HEK293 (cell line): Measurements from ENCODE around the gene OSBPL1A.

ENCODE experiments used
- CTCF ChIA-PET: fragments of 350-600 bp; formaldehyde crosslinking; extraction: SDS; loops from one replicate; lab custom pipeline; 2021; ENCODE audit warnings: antibody characterized with exemption; lab: Yijun Ruan, JAX
- POLR2A ChIA-PET: fragments of 300-600 bp; formaldehyde crosslinking; extraction: SDS; loops from one replicate; lab custom pipeline; 2020; ENCODE audit warnings: antibody characterized with exemption, inconsistent platforms; lab: Yijun Ruan, JAX
- H3K27ac ChIP-seq: fragments of 200-500 bp; sonication (Bioruptor generic); 2 replicates; pipeline ENCODE4 v1.5.1; 2014; ENCODE audit warnings: low read depth, low read length, control low read depth, inconsistent platforms; ENCODE audit errors: extremely low read depth
- H3K36me3 ChIP-seq, 2 experiments: fragments of 200-500 bp in 1 of 2; sonication (Bioruptor generic) in 1 of 2; 1 replicate in 1 of 2; 2 replicates in 1 of 2; pipeline ENCODE4 v1.5.1; 2014 to 2017; ENCODE audit warnings: inconsistent platforms in 2 of 2, low read length in 2 of 2; ENCODE audit not compliant: control insufficient read depth in 2 of 2, insufficient read depth in 1 of 2
- H3K4me1 ChIP-seq: fragments of 200-500 bp; sonication (Bioruptor generic); 2 replicates; pipeline ENCODE4 v1.5.1; 2014; ENCODE audit warnings: mild to moderate bottlenecking, low read length, inconsistent platforms; ENCODE audit not compliant: control insufficient read depth, insufficient read depth
- H3K4me3 ChIP-seq: 2 replicates; pipeline ENCODE4 v1.5.1; 2011; ENCODE audit warnings: low read depth, mild to moderate bottlenecking, control low read depth, low read length, moderate library complexity
- H3K9me3 ChIP-seq: fragments of 200-500 bp; sonication (Bioruptor generic); 2 replicates; pipeline ENCODE4 v1.5.1; 2014; ENCODE audit warnings: low read depth, low read length, inconsistent platforms; ENCODE audit not compliant: control insufficient read depth, insufficient read depth
- HOXA7 ChIP-seq: sonication (generic); formaldehyde crosslinking; IDR thresholded peaks from 2 replicates; pipeline ENCODE4 v1.8.1; 2022; ENCODE audit warnings: missing genetic modification reagents, borderline replicate concordance
- KLF1 ChIP-seq: fragments of 450-650 bp; formaldehyde crosslinking; IDR thresholded peaks from 2 replicates; pipeline ENCODE4 v1.5.1; 2016; ENCODE audit warnings: missing biosample characterization, missing genetic modification characterization
- KLF17 ChIP-seq: fragments of 450-650 bp; formaldehyde crosslinking; IDR thresholded peaks from 2 replicates; pipeline ENCODE4 v1.5.1; 2016; ENCODE audit warnings: missing biosample characterization, missing genetic modification characterization
- OSR2 ChIP-seq: fragments of 450-650 bp; formaldehyde crosslinking; IDR thresholded peaks from 2 replicates; pipeline ENCODE4 v1.5.1; 2016; ENCODE audit warnings: missing biosample characterization, missing genetic modification characterization
- PRDM6 ChIP-seq: fragments of 450-650 bp; formaldehyde crosslinking; IDR thresholded peaks from 2 replicates; pipeline ENCODE4 v1.5.1; 2017; ENCODE audit warnings: missing biosample characterization, missing genetic modification characterization
- RBAK ChIP-seq: fragments of 450-650 bp; formaldehyde crosslinking; IDR thresholded peaks from 2 replicates; pipeline ENCODE4 v1.5.1; 2016; ENCODE audit warnings: missing biosample characterization, missing genetic modification characterization
- REPIN1 ChIP-seq: fragments of 450-650 bp; formaldehyde crosslinking; IDR thresholded peaks from 2 replicates; pipeline ENCODE4 v1.5.1; 2017; ENCODE audit warnings: missing biosample characterization, missing genetic modification characterization, low read depth
- ZBTB17 ChIP-seq: fragments of 450-650 bp; formaldehyde crosslinking; IDR thresholded peaks from 2 replicates; pipeline ENCODE4 v1.5.1; 2016; ENCODE audit warnings: missing biosample characterization, missing genetic modification characterization
- ZBTB21 ChIP-seq: fragments of 450-650 bp; formaldehyde crosslinking; IDR thresholded peaks from 2 replicates; pipeline ENCODE4 v1.5.1; 2017; ENCODE audit warnings: missing biosample characterization, missing genetic modification characterization
- ZBTB26 ChIP-seq: fragments of 450-650 bp; formaldehyde crosslinking; optimal IDR thresholded peaks from 2 replicates; pipeline ENCODE3; 2016; ENCODE audit warnings: missing biosample characterization, mild to moderate bottlenecking, missing genetic modification characterization
- ZBTB49 ChIP-seq: fragments of 450-650 bp; formaldehyde crosslinking; IDR thresholded peaks from 2 replicates; pipeline ENCODE4 v1.5.1; 2016; ENCODE audit warnings: missing biosample characterization, missing genetic modification characterization, low read depth
- ZBTB6 ChIP-seq: fragments of 450-650 bp; formaldehyde crosslinking; IDR thresholded peaks from 2 replicates; pipeline ENCODE4 v1.5.1; 2017; ENCODE audit warnings: missing biosample characterization, missing genetic modification characterization
- ZNF148 ChIP-seq: fragments of 450-650 bp; formaldehyde crosslinking; IDR thresholded peaks from 2 replicates; pipeline ENCODE4 v1.5.0; 2017; ENCODE audit warnings: missing biosample characterization, missing genetic modification characterization, borderline replicate concordance
- ZNF155 ChIP-seq: fragments of 450-650 bp; formaldehyde crosslinking; IDR thresholded peaks from 2 replicates; pipeline ENCODE4 v1.5.1; 2016; ENCODE audit warnings: missing biosample characterization, missing genetic modification characterization
- ZNF221 ChIP-seq: fragments of 450-650 bp; formaldehyde crosslinking; IDR thresholded peaks from 2 replicates; pipeline ENCODE4 v1.5.1; 2017; ENCODE audit warnings: missing biosample characterization, missing genetic modification characterization, borderline replicate concordance
- ZNF223 ChIP-seq: fragments of 450-650 bp; formaldehyde crosslinking; IDR thresholded peaks from 2 replicates; pipeline ENCODE4 v1.5.1; 2016; ENCODE audit warnings: missing biosample characterization, missing genetic modification characterization
- ZNF266 ChIP-seq: fragments of 450-650 bp; formaldehyde crosslinking; IDR thresholded peaks from 2 replicates; pipeline ENCODE4 v1.5.1; 2016; ENCODE audit warnings: missing biosample characterization, missing genetic modification characterization, low read depth
- ZNF350 ChIP-seq: fragments of 450-650 bp; formaldehyde crosslinking; IDR thresholded peaks from 2 replicates; pipeline ENCODE4 v1.5.0; 2017; ENCODE audit warnings: missing biosample characterization, mild to moderate bottlenecking, missing genetic modification characterization
- ZNF391 ChIP-seq: fragments of 450-650 bp; formaldehyde crosslinking; IDR thresholded peaks from 2 replicates; pipeline ENCODE4 v1.5.1; 2016; ENCODE audit warnings: low read depth, missing biosample characterization, missing genetic modification characterization, borderline replicate concordance
- ZNF48 ChIP-seq: fragments of 450-650 bp; formaldehyde crosslinking; IDR thresholded peaks from 2 replicates; pipeline ENCODE4 v1.5.1; 2016; ENCODE audit warnings: missing biosample characterization, missing genetic modification characterization
- ZNF530 ChIP-seq: fragments of 450-650 bp; formaldehyde crosslinking; IDR thresholded peaks from 2 replicates; pipeline ENCODE4 v1.5.1; 2016; ENCODE audit warnings: low read depth, missing biosample characterization, missing genetic modification characterization
- ZNF548 ChIP-seq: fragments of 450-650 bp; formaldehyde crosslinking; IDR thresholded peaks from 2 replicates; pipeline ENCODE4 v1.5.1; 2016; ENCODE audit warnings: missing biosample characterization, missing genetic modification characterization
- ZNF596 ChIP-seq: fragments of 450-650 bp; IDR thresholded peaks from 2 replicates; pipeline ENCODE4 v1.5.0; 2018; ENCODE audit warnings: missing biosample characterization, mild to moderate bottlenecking, missing genetic modification characterization, moderate library complexity
- ZNF701 ChIP-seq: fragments of 450-650 bp; formaldehyde crosslinking; IDR thresholded peaks from 2 replicates; pipeline ENCODE4 v1.5.1; 2016; ENCODE audit warnings: missing biosample characterization, missing genetic modification characterization
- ZNF707 ChIP-seq: fragments of 450-650 bp; formaldehyde crosslinking; IDR thresholded peaks from 2 replicates; pipeline ENCODE4 v1.5.1; 2016; ENCODE audit warnings: missing biosample characterization, missing genetic modification characterization
- ZXDB ChIP-seq: fragments of 450-650 bp; formaldehyde crosslinking; IDR thresholded peaks from 2 replicates; pipeline ENCODE4 v1.5.1; 2016; ENCODE audit warnings: missing biosample characterization, missing genetic modification characterization

Gene OSBPL1A

GRCh38 chr18:24190590-24190989, 207.0 kb downstream of the OSBPL1A start:
- TF ChIP-seq OSR2 (tag by site-specific recombination) (no peak), KLF1 (no peak), ZBTB26 (tag by site-specific recombination) (no peak), ZBTB6 (tag by site-specific recombination) (no peak), HOXA7 (no peak), ZNF223 (tag by site-specific recombination) (no peak), ZNF530 (tag by site-specific recombination) (no peak), ZNF221 (tag by site-specific recombination) (no peak), ZNF48 (no peak), ZBTB17 (tag by site-specific recombination) (no peak), ZNF266 (tag by site-specific recombination) (no peak), ZBTB49 (tag by site-specific recombination) (no peak), ZBTB21 (tag by site-specific recombination) (no peak), REPIN1 (no peak), ZNF391 (no peak), ZNF350 (tag by site-specific recombination) (no peak), ZNF548 (tag by site-specific recombination) (no peak), ZNF701 (no peak), RBAK (tag by site-specific recombination) (no peak)
- Histone ChIP-seq H3K4me1 (peaks cover 10% of the 10 kb centered on the region; the same call in 1 of the 2 replicates), H3K9me3 (no peaks in the 10 kb centered on the region), H3K36me3 (no peaks in the 10 kb centered on the region), H3K4me3 (no peak overlapping the region), H3K27ac (no peak overlapping the region)
- CTCF ChIA-PET, result interaction anchor here (0.7 to 8.6 kb wide), 4 partner anchors 8 to 298 kb away, joined by 4 to 102 read pairs (median 4); no protein-coding TSS in a partner anchor
- POLR2A ChIA-PET, result interaction anchor here (3.3 kb wide), 1 partner anchor 52 kb away, joined by 22 read pairs; the partner anchor contains the start of gene CABYR

- H3K36me3 ChIP-seq, result no peaks in the 10 kb centered on the region
- peaks cover 10% of the 10 kb centered on the region; the same call in 1 of the 2 replicates for H3K4me1 ChIP-seq
- H3K27ac ChIP-seq, result no peak overlapping the region
- CTCF ChIA-PET, result interaction anchor here (1.5 to 8.6 kb wide), 2 partner anchors 12 to 13 kb away, joined by 4 to 102 read pairs; no protein-coding TSS in a partner anchor
- H3K4me3 ChIP-seq, result no peak overlapping the region
- H3K9me3 ChIP-seq, result no peaks in the 10 kb centered on the region
- POLR2A ChIA-PET, result interaction anchor here (3.3 kb wide), 1 partner anchor 51 kb away, joined by 22 read pairs; the partner anchor contains the start of gene CABYR
- TF ChIP-seq ZNF148 (no peak), ZNF155 (tag by site-specific recombination) (no peak), ZNF707 (no peak), PRDM6 (tag by site-specific recombination) (no peak), ZXDB (tag by site-specific recombination) (no peak), ZNF596 (tag by site-specific recombination) (no peak), KLF17 (tag by site-specific recombination) (no peak)
Measured at GRCh38 chr18:24189664-24190346, 207.8 kb downstream of the OSBPL1A start.
